Activated naive CD4-positive, alpha-beta T cell treated with anti-CD3 and anti-CD28 coated beads, Interleukin-2, amount 50 U/mL, for 24 hours (primary cell): ENCODE measurements around the gene SEPHS1.
A peak's percentile ranks its signal among the peaks of the same experiment; 100 is the strongest.
"Not testable (repeated sequence)": the region's sequence is repeated elsewhere in the genome, so short reads cannot be mapped to it uniquely, and the experiment has no call there.

ENCODE experiments used
- H3K27ac Mint-ChIP-seq: one replicate; pipeline ENCODE4 v1.8.0; 2021; ENCODE audit warnings: mild to moderate bottlenecking, mixed read lengths
- H3K27me3 Mint-ChIP-seq: one replicate; pipeline ENCODE4 v1.8.0; 2021; ENCODE audit warnings: mixed read lengths
- H3K36me3 Mint-ChIP-seq: one replicate; pipeline ENCODE4 v1.8.0; 2021; ENCODE audit warnings: mixed read lengths
- H3K4me1 Mint-ChIP-seq: one replicate; pipeline ENCODE4 v1.8.0; 2021; ENCODE audit warnings: mixed read lengths
- H3K4me3 Mint-ChIP-seq: one replicate; pipeline ENCODE4 v1.8.0; 2021; ENCODE audit warnings: mild to moderate bottlenecking, mixed read lengths
- H3K9me3 Mint-ChIP-seq: one replicate; pipeline ENCODE4 v1.8.0; 2021; ENCODE audit warnings: mixed read lengths

The SEPHS1 gene

GRCh38 chr10:13340626-13341376 is 7.3 kb downstream of the SEPHS1 start:
- H3K36me3 Mint-ChIP-seq: peaks cover 4% of the 10 kb centered on the region

GRCh38 chr10:13340068-13340467 is 8.0 kb downstream of the SEPHS1 start:
- H3K27ac Mint-ChIP-seq: peak overlapping the region; percentile 55
- peaks cover 4% of the 10 kb centered on the region for H3K36me3 Mint-ChIP-seq
- peak overlapping the region; percentile 63 for H3K4me3 Mint-ChIP-seq

More at GRCh38 chr10:13340626-13341376, 7.3 kb downstream of the SEPHS1 start:
- Mint-ChIP-seq H3K9me3 (no peaks in the 10 kb centered on the region), H3K4me3 (peak overlapping the region; percentile 63), H3K27ac (no peak overlapping the region), H3K27me3 (no peaks in the 10 kb centered on the region), H3K4me1 (peaks cover 43% of the 10 kb centered on the region)

GRCh38 chr10:13338390-13339110 is 9.5 kb downstream of the SEPHS1 start:
- H3K4me3 Mint-ChIP-seq: no peak overlapping the region
- peaks cover 4% of the 10 kb centered on the region for H3K36me3 Mint-ChIP-seq
- peaks cover 26% of the 10 kb centered on the region for H3K4me1 Mint-ChIP-seq
- no peaks in the 10 kb centered on the region for H3K27me3 Mint-ChIP-seq
- H3K27ac Mint-ChIP-seq: no peak overlapping the region
- H3K9me3 Mint-ChIP-seq: no peaks in the 10 kb centered on the region

More at GRCh38 chr10:13340068-13340467, 8.0 kb downstream of the SEPHS1 start:
- Mint-ChIP-seq H3K9me3 (no peaks in the 10 kb centered on the region), H3K27me3 (no peaks in the 10 kb centered on the region), H3K4me1 (peaks cover 36% of the 10 kb centered on the region)

GRCh38 chr10:13337827-13338196 is 10.3 kb downstream of the SEPHS1 start:
- H3K9me3 Mint-ChIP-seq: no peaks in the 10 kb centered on the region
- H3K4me1 Mint-ChIP-seq: peaks cover 25% of the 10 kb centered on the region
- H3K36me3 Mint-ChIP-seq: peaks cover 4% of the 10 kb centered on the region
- no peak overlapping the region for H3K27ac Mint-ChIP-seq
- no peak overlapping the region for H3K4me3 Mint-ChIP-seq
- no peaks in the 10 kb centered on the region for H3K27me3 Mint-ChIP-seq

GRCh38 chr10:13337128-13337826 is 10.8 kb downstream of the SEPHS1 start:
- peaks cover 25% of the 10 kb centered on the region for H3K4me1 Mint-ChIP-seq
- H3K4me3 Mint-ChIP-seq: no peak overlapping the region

GRCh38 chr10:13335881-13336280 is 12.2 kb downstream of the SEPHS1 start:
- H3K9me3 Mint-ChIP-seq: no peaks in the 10 kb centered on the region
- H3K27ac Mint-ChIP-seq: no peak overlapping the region
- H3K27me3 Mint-ChIP-seq: no peaks in the 10 kb centered on the region
- peaks cover 13% of the 10 kb centered on the region for H3K36me3 Mint-ChIP-seq
- no peak overlapping the region for H3K4me3 Mint-ChIP-seq
- peaks cover 21% of the 10 kb centered on the region for H3K4me1 Mint-ChIP-seq

More at GRCh38 chr10:13337128-13337826, 10.8 kb downstream of the SEPHS1 start:
- H3K9me3 Mint-ChIP-seq: no peaks in the 10 kb centered on the region
- H3K36me3 Mint-ChIP-seq: peaks cover 4% of the 10 kb centered on the region
- no peaks in the 10 kb centered on the region for H3K27me3 Mint-ChIP-seq
- H3K27ac Mint-ChIP-seq: no peak overlapping the region

- Mint-ChIP-seq H3K4me1 (peaks cover 9% of the 10 kb centered on the region), H3K9me3 (no peaks in the 10 kb centered on the region), H3K4me3 (no peak overlapping the region), H3K36me3 (peaks cover 16% of the 10 kb centered on the region), H3K27ac (no peak overlapping the region), H3K27me3 (no peaks in the 10 kb centered on the region)
Measured at GRCh38 chr10:13334556-13334955, 13.5 kb downstream of the SEPHS1 start.

- Mint-ChIP-seq H3K4me1 (no peaks in the 10 kb centered on the region), H3K27ac (no peak overlapping the region), H3K27me3 (no peaks in the 10 kb centered on the region), H3K4me3 (no peak overlapping the region), H3K36me3 (peaks cover 20% of the 10 kb centered on the region), H3K9me3 (no peaks in the 10 kb centered on the region)
Measured at GRCh38 chr10:13331646-13332045, 16.4 kb downstream of the SEPHS1 start.

GRCh38 chr10:13330980-13331379 is 17.1 kb downstream of the SEPHS1 start:
- H3K9me3 Mint-ChIP-seq, H3K4me1 Mint-ChIP-seq, H3K27me3 Mint-ChIP-seq, H3K4me3 Mint-ChIP-seq, H3K27ac Mint-ChIP-seq: not testable (repeated sequence)
- H3K36me3 Mint-ChIP-seq: peaks cover 20% of the 10 kb centered on the region

GRCh38 chr10:13329565-13329964 is 18.5 kb downstream of the SEPHS1 start:
- no peaks in the 10 kb centered on the region for H3K9me3 Mint-ChIP-seq
- H3K27me3 Mint-ChIP-seq: no peaks in the 10 kb centered on the region
- peaks cover 24% of the 10 kb centered on the region for H3K36me3 Mint-ChIP-seq
- H3K4me3 Mint-ChIP-seq: no peak overlapping the region
- no peak overlapping the region for H3K27ac Mint-ChIP-seq
- no peaks in the 10 kb centered on the region for H3K4me1 Mint-ChIP-seq

- Mint-ChIP-seq H3K4me3 (no peak overlapping the region), H3K27me3 (no peaks in the 10 kb centered on the region), H3K27ac (no peak overlapping the region), H3K36me3 (peaks cover 24% of the 10 kb centered on the region), H3K4me1 (no peaks in the 10 kb centered on the region), H3K9me3 (no peaks in the 10 kb centered on the region)
Measured at GRCh38 chr10:13328613-13329012, 19.5 kb downstream of the SEPHS1 start.

- Mint-ChIP-seq H3K36me3 (peaks cover 24% of the 10 kb centered on the region), H3K9me3 (no peaks in the 10 kb centered on the region), H3K27me3 (no peaks in the 10 kb centered on the region), H3K4me3 (no peak overlapping the region), H3K27ac (no peak overlapping the region), H3K4me1 (no peaks in the 10 kb centered on the region)
Measured at GRCh38 chr10:13328126-13328525, 20.0 kb downstream of the SEPHS1 start.

GRCh38 chr10:13327534-13327933 is 20.6 kb downstream of the SEPHS1 start:
- Mint-ChIP-seq H3K36me3 (peaks cover 24% of the 10 kb centered on the region), H3K27ac (peak overlapping the region; percentile 14), H3K4me1 (no peaks in the 10 kb centered on the region), H3K4me3 (no peak overlapping the region), H3K27me3 (no peaks in the 10 kb centered on the region), H3K9me3 (no peaks in the 10 kb centered on the region)

- no peaks in the 10 kb centered on the region for H3K9me3 Mint-ChIP-seq
- peaks cover 11% of the 10 kb centered on the region for H3K36me3 Mint-ChIP-seq
- H3K4me3 Mint-ChIP-seq: no peak overlapping the region
- no peaks in the 10 kb centered on the region for H3K4me1 Mint-ChIP-seq
- no peaks in the 10 kb centered on the region for H3K27me3 Mint-ChIP-seq
- H3K27ac Mint-ChIP-seq: no peak overlapping the region
Measured at GRCh38 chr10:13322615-13323148, 25.4 kb downstream of the SEPHS1 start.

GRCh38 chr10:13321576-13321975 is 26.5 kb downstream of the SEPHS1 start:
- peaks cover 11% of the 10 kb centered on the region for H3K36me3 Mint-ChIP-seq
- no peaks in the 10 kb centered on the region for H3K27me3 Mint-ChIP-seq
- H3K27ac Mint-ChIP-seq: no peak overlapping the region
- H3K4me3 Mint-ChIP-seq: no peak overlapping the region
- H3K9me3 Mint-ChIP-seq: no peaks in the 10 kb centered on the region
- no peaks in the 10 kb centered on the region for H3K4me1 Mint-ChIP-seq
